ENCODE data around the gene ASS1. TPM values are rescaled to one million over a fixed set of nuclear protein-coding genes. Genes with fewer than 3 reads are reported as not detected.

Gene ASS1
- total RNA-seq, 1 experiment from 2014 or later: 255 TPM

DNA sequence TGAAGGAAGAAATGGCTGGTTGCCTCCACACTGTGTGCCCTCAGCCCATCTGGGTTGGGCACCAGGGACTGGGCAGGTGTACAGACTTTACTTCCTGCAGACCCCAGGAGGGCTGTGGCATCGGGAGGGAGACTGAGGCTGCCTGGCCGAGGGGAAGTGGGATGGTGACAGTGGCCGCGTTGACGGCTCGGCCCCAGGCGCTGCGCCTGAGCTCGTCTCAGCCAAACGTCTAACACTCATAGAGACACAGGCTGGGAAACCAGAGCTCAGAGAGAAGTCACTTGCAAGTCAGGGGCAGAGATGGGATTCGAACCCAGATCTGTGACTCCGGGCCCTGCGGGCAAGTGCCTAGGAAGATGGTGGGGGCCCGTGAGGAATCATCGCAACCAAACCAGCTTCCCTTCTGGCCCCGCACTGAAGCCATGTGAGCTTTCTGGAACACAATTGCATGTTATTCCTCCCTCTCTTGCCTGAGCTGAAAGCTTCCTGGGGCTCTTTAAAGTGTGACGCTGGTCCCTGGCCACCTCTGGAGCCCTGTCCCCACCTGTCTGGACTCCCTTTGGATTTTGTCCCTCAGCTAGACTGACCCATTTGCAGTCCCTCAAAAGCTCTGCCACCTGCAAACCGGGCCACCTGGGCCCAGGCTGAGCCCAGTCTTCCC, 81.6 kb downstream of the ASS1 start:
- no peaks in the 10 kb centered on the region for H3K9me3 ChIP-seq (ENCODE audit: insufficient read depth, low read depth)
- POLR2A ChIA-PET (ENCODE audit: unreplicated experiment): no interaction called here
- no peaks in the 10 kb centered on the region for H3K79me2 ChIP-seq (ENCODE audit: low read depth)
- intact Hi-C loops (cut with micrococcal nuclease; ENCODE audit: unreplicated experiment): no loop called here
- no peaks in the 10 kb centered on the region for H3K4me1 ChIP-seq (replicated peaks; ENCODE audit: insufficient read depth)
- H3K27ac ChIP-seq: no peak overlapping the region
- DNase-seq: no peak
- H3K27me3 ChIP-seq (ENCODE audit: insufficient read depth, low read depth): no peaks in the 10 kb centered on the region
- H3F3A ChIP-seq (ENCODE audit: insufficient read depth, low read depth): no peaks in the 10 kb centered on the region
- no TSS peak for BruUV-seq (replicated peaks)
- TF ChIP-seq EZH2 (IDR thresholded peaks at IDR 0.05; ENCODE audit: low read depth): no peak
- TF ChIP-seq, protein P1, sequence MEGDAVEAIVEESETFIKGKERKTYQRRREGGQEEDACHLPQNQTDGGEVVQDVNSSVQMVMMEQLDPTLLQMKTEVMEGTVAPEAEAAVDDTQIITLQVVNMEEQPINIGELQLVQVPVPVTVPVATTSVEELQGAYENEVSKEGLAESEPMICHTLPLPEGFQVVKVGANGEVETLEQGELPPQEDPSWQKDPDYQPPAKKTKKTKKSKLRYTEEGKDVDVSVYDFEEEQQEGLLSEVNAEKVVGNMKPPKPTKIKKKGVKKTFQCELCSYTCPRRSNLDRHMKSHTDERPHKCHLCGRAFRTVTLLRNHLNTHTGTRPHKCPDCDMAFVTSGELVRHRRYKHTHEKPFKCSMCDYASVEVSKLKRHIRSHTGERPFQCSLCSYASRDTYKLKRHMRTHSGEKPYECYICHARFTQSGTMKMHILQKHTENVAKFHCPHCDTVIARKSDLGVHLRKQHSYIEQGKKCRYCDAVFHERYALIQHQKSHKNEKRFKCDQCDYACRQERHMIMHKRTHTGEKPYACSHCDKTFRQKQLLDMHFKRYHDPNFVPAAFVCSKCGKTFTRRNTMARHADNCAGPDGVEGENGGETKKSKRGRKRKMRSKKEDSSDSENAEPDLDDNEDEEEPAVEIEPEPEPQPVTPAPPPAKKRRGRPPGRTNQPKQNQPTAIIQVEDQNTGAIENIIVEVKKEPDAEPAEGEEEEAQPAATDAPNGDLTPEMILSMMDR (conservative IDR thresholded peaks at IDR 0.05): no peak
- H3K9me2 ChIP-seq (ENCODE audit: insufficient read depth): no peaks in the 10 kb centered on the region
- H3K4me3 ChIP-seq: no peak overlapping the region
- no peak overlapping the region for H2AFZ ChIP-seq
- H3K4me2 ChIP-seq: no peak overlapping the region
- H4K20me1 ChIP-seq (ENCODE audit: insufficient read depth): no peaks in the 10 kb centered on the region
- no peaks in the 10 kb centered on the region for H3K36me3 ChIP-seq (ENCODE audit: low read depth)
- CTCF ChIA-PET: interaction anchor here (0.7 kb wide), 1 partner anchor 571 kb away, joined by 3 read pairs; no protein-coding TSS in a partner anchor

DNA sequence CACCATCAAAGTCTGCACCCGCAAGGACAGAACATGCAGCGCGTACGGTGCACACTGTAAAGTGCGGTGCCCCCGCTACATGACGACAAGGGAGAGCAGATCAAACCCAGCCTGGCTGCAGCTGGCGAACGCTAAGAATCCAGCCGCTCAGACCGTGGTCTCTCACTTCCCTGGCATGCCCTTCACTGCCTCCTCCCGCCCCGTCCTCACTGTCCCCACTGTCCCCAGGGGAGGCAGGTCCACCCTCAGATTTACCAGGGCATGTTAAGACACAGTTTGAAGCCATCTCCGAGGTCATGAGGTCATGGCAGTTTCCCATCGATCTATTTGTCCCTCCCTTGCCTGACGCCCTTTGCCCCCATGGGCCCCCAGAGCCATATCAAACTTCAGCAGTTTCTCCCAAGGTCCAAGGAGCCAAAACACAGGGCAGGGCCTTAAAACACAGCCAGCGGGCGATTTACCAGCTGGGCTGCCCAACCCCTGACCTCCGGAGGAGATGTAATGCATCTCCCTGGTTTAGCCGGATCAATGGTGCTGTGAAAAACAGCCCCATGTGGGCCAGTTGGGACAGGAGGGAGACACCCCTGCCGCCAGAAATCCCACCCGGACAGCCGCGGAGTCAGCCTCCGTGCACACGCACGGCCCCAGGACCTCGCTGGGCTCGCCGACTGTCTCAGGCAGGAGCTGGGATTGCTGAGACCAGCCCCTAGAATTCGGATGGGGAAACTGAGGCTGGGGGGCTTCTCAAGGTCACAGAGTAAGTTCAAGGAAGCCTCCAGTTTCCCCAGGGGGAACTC, 82.3 kb downstream of the ASS1 start:
- TF ChIP-seq EZH2 (IDR thresholded peaks at IDR 0.05; ENCODE audit: low read depth): no peak
- TF ChIP-seq, protein P1 (conservative IDR thresholded peaks at IDR 0.05): no peak
- Histone ChIP-seq H3K79me2 (ENCODE audit: low read depth) (no peaks in the 10 kb centered on the region), H3K4me2 (no peak overlapping the region), H3K27ac (no peak overlapping the region), H2AFZ (no peak overlapping the region), H4K20me1 (ENCODE audit: insufficient read depth) (no peaks in the 10 kb centered on the region), H3F3A (ENCODE audit: insufficient read depth, low read depth) (no peaks in the 10 kb centered on the region), H3K4me1 (replicated peaks; ENCODE audit: insufficient read depth) (no peaks in the 10 kb centered on the region), H3K27me3 (ENCODE audit: insufficient read depth, low read depth) (no peaks in the 10 kb centered on the region), H3K9me2 (ENCODE audit: insufficient read depth) (no peaks in the 10 kb centered on the region), H3K36me3 (ENCODE audit: low read depth) (no peaks in the 10 kb centered on the region), H3K4me3 (no peak overlapping the region), H3K9me3 (ENCODE audit: insufficient read depth, low read depth) (no peaks in the 10 kb centered on the region)
- intact Hi-C loops (cut with micrococcal nuclease; ENCODE audit: unreplicated experiment): no loop called here
- no TSS peak for BruUV-seq (replicated peaks)
- ChIA-PET POLR2A (ENCODE audit: unreplicated experiment) (no interaction called here), CTCF (interaction anchor here (0.5 kb wide), 1 partner anchor 12 kb away, joined by 4 read pairs; no protein-coding TSS in a partner anchor)
- DNase-seq: no peak

DNA sequence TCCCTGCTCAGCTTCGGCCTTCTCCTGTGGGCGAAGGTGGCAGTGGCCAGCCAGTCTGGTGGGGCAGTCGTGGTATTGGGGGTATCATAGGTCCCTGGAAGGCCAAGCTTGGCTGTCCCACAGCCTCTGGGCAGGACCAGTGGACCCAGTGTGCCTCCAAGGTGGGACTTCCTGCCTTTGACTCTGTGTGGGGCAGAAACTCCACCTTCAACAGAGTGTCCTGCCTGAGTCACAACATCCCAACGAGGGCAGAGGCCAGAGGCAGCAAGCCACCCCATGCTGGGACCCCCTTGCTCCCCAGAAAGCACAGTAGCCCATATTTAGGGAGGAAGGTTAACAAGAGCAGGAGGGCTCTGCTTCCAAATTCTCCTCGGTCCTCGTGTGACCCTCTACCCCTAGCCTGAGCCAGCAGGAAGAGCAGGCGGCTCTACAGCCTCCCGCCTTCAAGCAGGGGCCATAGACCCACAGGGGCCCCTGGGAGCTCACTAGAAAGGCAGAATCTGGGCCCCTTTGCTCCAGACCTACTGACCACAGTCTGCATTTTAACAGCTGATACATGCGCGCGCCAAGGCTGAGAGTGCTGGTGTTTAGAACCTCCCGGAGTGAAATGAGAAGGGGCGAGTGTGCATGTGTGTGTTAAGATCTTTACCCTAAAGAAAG, 83.0 kb downstream of the ASS1 start:
- ChIA-PET CTCF (interaction anchor here (0.5 to 1.0 kb wide), 2 partner anchors 13 to 180 kb away, joined by 4 to 5 read pairs; no protein-coding TSS in a partner anchor), POLR2A (ENCODE audit: unreplicated experiment) (no interaction called here)
- H3K9me2 ChIP-seq (ENCODE audit: insufficient read depth): no peaks in the 10 kb centered on the region
- intact Hi-C loops (cut with micrococcal nuclease; ENCODE audit: unreplicated experiment): no loop called here
- H3K9me3 ChIP-seq (ENCODE audit: insufficient read depth, low read depth): no peaks in the 10 kb centered on the region
- H3F3A ChIP-seq (ENCODE audit: insufficient read depth, low read depth): no peaks in the 10 kb centered on the region
- H3K27me3 ChIP-seq (ENCODE audit: insufficient read depth, low read depth): no peaks in the 10 kb centered on the region
- H4K20me1 ChIP-seq (ENCODE audit: insufficient read depth): no peaks in the 10 kb centered on the region
- H3K36me3 ChIP-seq (ENCODE audit: low read depth): no peaks in the 10 kb centered on the region
- TF ChIP-seq, protein P1 (conservative IDR thresholded peaks at IDR 0.05): no peak
- no peak for TF ChIP-seq EZH2 (IDR thresholded peaks at IDR 0.05; ENCODE audit: low read depth)
- no peak overlapping the region for H3K27ac ChIP-seq
- H3K79me2 ChIP-seq (ENCODE audit: low read depth): no peaks in the 10 kb centered on the region
- no peak overlapping the region for H2AFZ ChIP-seq
- no peak for DNase-seq
- H3K4me3 ChIP-seq: no peak overlapping the region
- no peak overlapping the region for H3K4me2 ChIP-seq
- no peaks in the 10 kb centered on the region for H3K4me1 ChIP-seq (replicated peaks; ENCODE audit: insufficient read depth)
- no TSS peak for BruUV-seq (replicated peaks)

Data from PC-9 (cell line).